SK-N-SH (cell line): ENCODE results near the gene EEFSEC. TPM values are rescaled to one million over a fixed set of nuclear protein-coding genes. Genes with fewer than 3 reads are reported as not detected.

Experiments
- CTCF ChIA-PET: fragments of 300-600, 350-600 bp; formaldehyde crosslinking; extraction: SDS; loops from one replicate; lab custom pipeline; 2021; lab: Yijun Ruan, JAX
- POLR2A ChIA-PET: fragments of 350-600 bp; sonication (Branson Sonifier 250); formaldehyde crosslinking; extraction: SDS; loops from one replicate; lab custom pipeline; 2020; ENCODE audit warnings: antibody characterized with exemption, inconsistent platforms; lab: Yijun Ruan, JAX
- DNase-seq: peaks from one replicate; pipeline ENCODE4 v3.0.0; 2012
- H2AFZ ChIP-seq: fragments of 200-600 bp; sonication (generic); 2 replicates; pipeline ENCODE4 v1.8.1; 2016; ENCODE audit warnings: antibody characterized with exemption, mild to moderate bottlenecking, low read depth
- H3F3A ChIP-seq: fragments of 200-600 bp; sonication (generic); replicated peaks from 2 replicates; pipeline ENCODE3; 2016; ENCODE audit warnings: antibody characterized with exemption, mild to moderate bottlenecking; ENCODE audit not compliant: insufficient read depth
- H3K27ac ChIP-seq, 2 experiments: fragments of 200-500 bp in 1 of 2; fragments of 200-600 bp in 1 of 2; sonication (Bioruptor generic) in 1 of 2; sonication (generic), shearing (Covaris generic) in 1 of 2; 2 replicates each; pipeline versions ENCODE4 v1.5.1 to v1.6.1; 2014 to 2016; ENCODE audit warnings: low read depth in 2 of 2, inconsistent platforms in 1 of 2, low read length in 1 of 2, mild to moderate bottlenecking in 1 of 2, mixed read lengths in 1 of 2
- H3K27me3 ChIP-seq: fragments of 200-600 bp; sonication (generic), shearing (Covaris generic); 2 replicates; pipeline ENCODE4 v1.6.1; 2016; ENCODE audit warnings: mixed run types; ENCODE audit not compliant: insufficient read depth
- H3K36me3 ChIP-seq, 2 experiments: fragments of 200-500 bp in 1 of 2; fragments of 200-600 bp in 1 of 2; sonication (Bioruptor generic) in 1 of 2; sonication (generic) in 1 of 2; replicated peaks in 1 of 2; 2 replicates each; pipeline versions ENCODE3 to v1.5.1; 2014 to 2016; ENCODE audit warnings: low read length in 1 of 2, mild to moderate bottlenecking in 1 of 2; ENCODE audit not compliant: insufficient read depth in 2 of 2, control insufficient read depth in 1 of 2
- H3K4me1 ChIP-seq, 2 experiments: fragments of 200-500 bp in 1 of 2; fragments of 200-600 bp in 1 of 2; sonication (Bioruptor generic) in 1 of 2; sonication (generic), shearing (Covaris generic) in 1 of 2; 2 replicates each; pipeline versions ENCODE4 v1.5.1 to v1.6.1; 2014 to 2016; ENCODE audit warnings: low read depth in 1 of 2, low read length in 1 of 2, mixed run types in 1 of 2; ENCODE audit not compliant: insufficient read depth in 2 of 2, control insufficient read depth in 1 of 2
- H3K4me2 ChIP-seq: fragments of 200-600 bp; sonication (generic), shearing (Covaris generic); 2 replicates; pipeline ENCODE4 v1.6.1; 2017; ENCODE audit warnings: mixed run types
- H3K4me3 ChIP-seq, 2 experiments: fragments of 200-500 bp in 1 of 2; fragments of 200-600 bp in 1 of 2; sonication (Bioruptor generic) in 1 of 2; sonication (generic), shearing (Covaris generic) in 1 of 2; 2 replicates each; pipeline versions ENCODE4 v1.5.1 to v1.8.1; 2014 to 2016; ENCODE audit warnings: low read depth in 2 of 2, inconsistent platforms in 1 of 2, low read length in 1 of 2, mild to moderate bottlenecking in 1 of 2, mixed read lengths in 1 of 2, moderate library complexity in 1 of 2
- H3K79me2 ChIP-seq: fragments of 200-600 bp; sonication (generic); 2 replicates; pipeline ENCODE4 v1.8.1; 2017; ENCODE audit warnings: mild to moderate bottlenecking; ENCODE audit not compliant: insufficient read depth
- H3K9ac ChIP-seq: fragments of 200-600 bp; sonication (generic); 2 replicates; pipeline ENCODE4 v1.6.1; 2017; ENCODE audit warnings: mixed run types
- H3K9me2 ChIP-seq: fragments of 200-600 bp; sonication (generic); 2 replicates; pipeline ENCODE4 v1.6.1; 2017; ENCODE audit warnings: mixed run types
- H3K9me3 ChIP-seq: fragments of 200-600 bp; sonication (generic); 2 replicates; pipeline ENCODE4 v1.6.1; 2017; ENCODE audit warnings: mixed run types, mild to moderate bottlenecking, moderate library complexity
- H4K20me1 ChIP-seq: fragments of 200-600 bp; sonication (generic); 2 replicates; pipeline ENCODE4 v1.6.1; 2017; ENCODE audit warnings: mild to moderate bottlenecking, mixed run types; ENCODE audit not compliant: insufficient read depth
- CHD2 ChIP-seq: fragments of 150-350 bp; IDR thresholded peaks from 2 replicates; pipeline ENCODE4 v1.6.1; 2018; ENCODE audit warnings: low read length; ENCODE audit not compliant: partially characterized antibody
- EP300 ChIP-seq, 2 experiments: IDR thresholded peaks; 2 replicates each; pipeline versions ENCODE4 v1.4.0 to v1.6.1; 2012; ENCODE audit warnings: borderline replicate concordance in 1 of 2, low read depth in 1 of 2, low read length in 1 of 2
- FOXJ3 ChIP-seq: sonication (generic); formaldehyde crosslinking; IDR thresholded peaks from 2 replicates; pipeline ENCODE4 v1.5.1; 2020; ENCODE audit warnings: mild to moderate bottlenecking, missing genetic modification reagents
- GATA2 ChIP-seq: sonication (generic); formaldehyde crosslinking; IDR thresholded peaks from 2 replicates; pipeline ENCODE4 v1.5.0; 2020; ENCODE audit warnings: mild to moderate bottlenecking, missing genetic modification reagents
- MEF2A ChIP-seq: IDR thresholded peaks from 2 replicates; pipeline ENCODE4 v1.4.0; 2012; ENCODE audit warnings: low read depth, borderline replicate concordance
- MXI1 ChIP-seq: IDR thresholded peaks from 2 replicates; pipeline ENCODE4 v1.6.1; 2012; ENCODE audit warnings: mild to moderate bottlenecking, low read depth, low read length, improper control_type of control experiment
- POLR2AphosphoS5 ChIP-seq: IDR thresholded peaks from 2 replicates; pipeline ENCODE4 v1.6.1; 2012; ENCODE audit warnings: low read depth, low read length
- RAD21 ChIP-seq: IDR thresholded peaks from 2 replicates; pipeline ENCODE4 v1.6.1; 2012; ENCODE audit warnings: mild to moderate bottlenecking, low read length
- RCOR1 ChIP-seq: fragments of 150-350 bp; IDR thresholded peaks from 2 replicates; pipeline ENCODE4 v1.6.1; 2017; ENCODE audit warnings: antibody characterized with exemption, low read length
- RXRA ChIP-seq: IDR thresholded peaks from 2 replicates; pipeline ENCODE4 v1.4.0; 2012; ENCODE audit warnings: low read depth, mild to moderate bottlenecking, borderline replicate concordance
- SMC3 ChIP-seq: IDR thresholded peaks from 2 replicates; pipeline ENCODE4 v1.6.1; 2012; ENCODE audit warnings: low read depth, low read length, improper control_type of control experiment
- TCF12 ChIP-seq: IDR thresholded peaks from 2 replicates; pipeline ENCODE4 v1.4.0; 2012
- YY1 ChIP-seq: IDR thresholded peaks from 2 replicates; pipeline ENCODE4 v1.4.0; 2012; ENCODE audit warnings: low read depth, mild to moderate bottlenecking
- WGBS: methylation state at CpG from one replicate; pipeline ENCODE4 v1.1.6; 2017; ENCODE audit warnings: low lambda C conversion rate; 5-methylcytosine and 5-hydroxymethylcytosine counted together
- polyA plus RNA-seq, 3 experiments: library from polyadenylated mRNA; depleted of rRNA; stranded (reverse); fragments of >200 nt; gene quantifications; 2 replicates each; pipeline ENCODE4 v1.2.3, GENCODE V29; 2012
- TF ChIP-seq, protein P1 (sequence below): IDR thresholded peaks from 2 replicates; pipeline ENCODE4 v1.4.0; 2012; ENCODE audit warnings: low read depth, borderline replicate concordance
- TF ChIP-seq, protein P2 (sequence below): fragments of 200-600 bp; sonication (generic); IDR thresholded peaks from 2 replicates; pipeline ENCODE4 v1.6.1; 2017; ENCODE audit warnings: antibody characterized with exemption, mild to moderate bottlenecking, moderate library complexity
- TF ChIP-seq, protein P3 (sequence below): fragments of 150-350 bp; IDR thresholded peaks from 2 replicates; pipeline ENCODE4 v1.6.1; 2017; ENCODE audit warnings: antibody characterized with exemption, low read length, low read depth, borderline replicate concordance

EEFSEC gene
- polyA plus RNA-seq, 1 of the 3 experiments (the other 2 are of a cell fraction), result 12.4 TPM

DNA sequence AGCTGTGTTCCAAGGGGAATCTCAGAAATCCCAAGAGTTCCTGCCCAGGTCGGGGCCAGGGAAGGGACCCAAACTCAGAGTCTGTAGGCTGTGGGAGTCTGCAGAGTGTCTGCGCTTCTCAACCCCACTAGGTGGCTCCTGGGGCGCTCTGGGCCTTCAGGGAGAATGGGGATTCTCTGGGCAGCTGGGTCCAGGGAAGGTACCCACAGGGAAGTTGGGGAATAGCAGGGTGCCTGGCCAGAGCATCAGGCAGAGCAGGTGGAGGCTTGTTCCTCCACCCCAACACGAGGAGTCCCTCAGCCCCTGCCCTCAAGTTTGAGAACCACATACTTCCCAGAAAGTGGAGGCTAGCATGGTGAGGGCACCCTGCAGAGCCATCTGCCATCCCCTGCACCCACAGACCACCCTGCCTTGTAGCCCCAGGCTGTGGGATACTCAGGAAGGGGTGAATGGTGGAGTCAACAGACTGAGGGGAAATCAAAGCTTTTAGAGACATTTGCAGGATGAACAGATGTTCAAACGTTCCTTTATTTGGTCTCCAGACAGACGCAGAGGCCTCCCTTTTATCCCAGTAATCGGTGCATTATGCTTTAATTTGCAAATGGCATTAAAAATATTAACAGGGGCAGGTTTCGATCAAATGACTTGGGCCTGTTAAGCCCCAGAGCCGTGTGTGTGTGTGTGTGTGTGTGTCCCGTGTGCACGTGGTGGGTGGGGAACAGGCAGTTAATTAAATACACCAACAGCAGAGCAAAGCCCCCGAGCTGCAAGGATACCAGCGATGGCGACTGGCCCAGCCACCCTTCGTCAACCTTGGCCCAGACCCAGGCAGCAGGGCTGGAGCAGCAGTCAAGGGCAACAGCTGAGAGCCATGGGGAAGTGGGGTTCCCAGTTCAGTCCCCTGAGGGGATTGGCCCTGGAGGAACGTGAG, 255.7 kb downstream of the EEFSEC start:
- CTCF ChIA-PET, result interaction anchor here (0.7 to 7.2 kb wide), 29 partner anchors 12 to 240 kb away, joined by 3 to 44 read pairs (median 5); no protein-coding TSS in a partner anchor
- WGBS, result 54% methylated on average over 13 of the region's 16 CpGs

More for the DNA sequence above, 255.7 kb downstream of the EEFSEC start:
- Histone ChIP-seq H3K36me3 (no peaks in the 10 kb centered on the region), H3K4me3 (peak overlapping the region in 1 of 2 experiments; percentile 34; a peak in 1 of 4 replicates), H4K20me1 (no peaks in the 10 kb centered on the region), H3K79me2 (no peaks in the 10 kb centered on the region), H3F3A (no peaks in the 10 kb centered on the region), H3K9ac (no peak overlapping the region), H3K9me3 (no peaks in the 10 kb centered on the region), H3K9me2 (no peaks in the 10 kb centered on the region), H2AFZ (no peak overlapping the region), H3K27me3 (no peaks in the 10 kb centered on the region), H3K4me2 (no peak overlapping the region), H3K27ac (peak overlapping the region in 1 of 2 experiments; percentile 100; a peak in 2 of 4 replicates), H3K4me1 (peaks cover 0 to 93% of the 10 kb centered on the region in 2 experiments; a peak in 2 of 4 replicates)
- DNase-seq, result peak; percentile 84
- TF ChIP-seq RXRA, result no peak
- no peak; the same call in 1 of the 2 replicates for TF ChIP-seq POLR2AphosphoS5
- TF ChIP-seq GATA2, result peak; percentile 93
- TF ChIP-seq MEF2A, result no peak
- no peak for TF ChIP-seq YY1
- TF ChIP-seq EP300 (IDR thresholded peaks at IDR 0.05; ENCODE audit: borderline replicate concordance in 1 of 2, low read depth in 1 of 2, low read length in 1 of 2), result peak in 1 of 2 experiments; percentile 100; a peak in 2 of 4 replicates
- TF ChIP-seq SMC3, result peak; percentile 45
- TF ChIP-seq, protein P1, sequence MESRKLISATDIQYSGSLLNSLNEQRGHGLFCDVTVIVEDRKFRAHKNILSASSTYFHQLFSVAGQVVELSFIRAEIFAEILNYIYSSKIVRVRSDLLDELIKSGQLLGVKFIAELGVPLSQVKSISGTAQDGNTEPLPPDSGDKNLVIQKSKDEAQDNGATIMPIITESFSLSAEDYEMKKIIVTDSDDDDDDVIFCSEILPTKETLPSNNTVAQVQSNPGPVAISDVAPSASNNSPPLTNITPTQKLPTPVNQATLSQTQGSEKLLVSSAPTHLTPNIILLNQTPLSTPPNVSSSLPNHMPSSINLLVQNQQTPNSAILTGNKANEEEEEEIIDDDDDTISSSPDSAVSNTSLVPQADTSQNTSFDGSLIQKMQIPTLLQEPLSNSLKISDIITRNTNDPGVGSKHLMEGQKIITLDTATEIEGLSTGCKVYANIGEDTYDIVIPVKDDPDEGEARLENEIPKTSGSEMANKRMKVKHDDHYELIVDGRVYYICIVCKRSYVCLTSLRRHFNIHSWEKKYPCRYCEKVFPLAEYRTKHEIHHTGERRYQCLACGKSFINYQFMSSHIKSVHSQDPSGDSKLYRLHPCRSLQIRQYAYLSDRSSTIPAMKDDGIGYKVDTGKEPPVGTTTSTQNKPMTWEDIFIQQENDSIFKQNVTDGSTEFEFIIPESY, result no peak
- TF ChIP-seq, protein P2, sequence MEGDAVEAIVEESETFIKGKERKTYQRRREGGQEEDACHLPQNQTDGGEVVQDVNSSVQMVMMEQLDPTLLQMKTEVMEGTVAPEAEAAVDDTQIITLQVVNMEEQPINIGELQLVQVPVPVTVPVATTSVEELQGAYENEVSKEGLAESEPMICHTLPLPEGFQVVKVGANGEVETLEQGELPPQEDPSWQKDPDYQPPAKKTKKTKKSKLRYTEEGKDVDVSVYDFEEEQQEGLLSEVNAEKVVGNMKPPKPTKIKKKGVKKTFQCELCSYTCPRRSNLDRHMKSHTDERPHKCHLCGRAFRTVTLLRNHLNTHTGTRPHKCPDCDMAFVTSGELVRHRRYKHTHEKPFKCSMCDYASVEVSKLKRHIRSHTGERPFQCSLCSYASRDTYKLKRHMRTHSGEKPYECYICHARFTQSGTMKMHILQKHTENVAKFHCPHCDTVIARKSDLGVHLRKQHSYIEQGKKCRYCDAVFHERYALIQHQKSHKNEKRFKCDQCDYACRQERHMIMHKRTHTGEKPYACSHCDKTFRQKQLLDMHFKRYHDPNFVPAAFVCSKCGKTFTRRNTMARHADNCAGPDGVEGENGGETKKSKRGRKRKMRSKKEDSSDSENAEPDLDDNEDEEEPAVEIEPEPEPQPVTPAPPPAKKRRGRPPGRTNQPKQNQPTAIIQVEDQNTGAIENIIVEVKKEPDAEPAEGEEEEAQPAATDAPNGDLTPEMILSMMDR, result peak; percentile 32; the same call in 1 of the 2 replicates
- TF ChIP-seq CHD2, result no peak
- TF ChIP-seq RAD21, result peak; percentile 38
- peak; percentile 86; the same call in 1 of the 2 replicates for TF ChIP-seq MXI1
- TF ChIP-seq FOXJ3 (CRISPR knock-in tag), result peak; percentile 95
- peak; percentile 15; the same call in 1 of the 2 replicates for TF ChIP-seq TCF12
- peak; percentile 76 for TF ChIP-seq RCOR1
- TF ChIP-seq, protein P3, sequence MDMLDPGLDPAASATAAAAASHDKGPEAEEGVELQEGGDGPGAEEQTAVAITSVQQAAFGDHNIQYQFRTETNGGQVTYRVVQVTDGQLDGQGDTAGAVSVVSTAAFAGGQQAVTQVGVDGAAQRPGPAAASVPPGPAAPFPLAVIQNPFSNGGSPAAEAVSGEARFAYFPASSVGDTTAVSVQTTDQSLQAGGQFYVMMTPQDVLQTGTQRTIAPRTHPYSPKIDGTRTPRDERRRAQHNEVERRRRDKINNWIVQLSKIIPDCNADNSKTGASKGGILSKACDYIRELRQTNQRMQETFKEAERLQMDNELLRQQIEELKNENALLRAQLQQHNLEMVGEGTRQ, result peak; percentile 26; the same call in 1 of the 2 replicates
- POLR2A ChIA-PET, result interaction anchor here (0.6 to 6.3 kb wide), 32 partner anchors 9 to 230 kb away, joined by 3 to 100 read pairs (median 6); partner anchors contain the start of gene GATA2
